GM10248 (cell line): ENCODE measurements around the gene CCDC17.

Experiments
- CTCF ChIA-PET: fragments of 300-600 bp; sonication (Branson Sonifier 250); formaldehyde crosslinking; extraction: SDS; loops from one replicate; lab custom pipeline; 2021; ENCODE audit warnings: antibody characterized with exemption; lab: Yijun Ruan, JAX
- POLR2A ChIA-PET: fragments of 350-650 bp; sonication (Branson Sonifier 250); formaldehyde crosslinking; extraction: SDS; loops from one replicate; lab custom pipeline; 2020; ENCODE audit warnings: antibody characterized with exemption; lab: Yijun Ruan, JAX
- DNase-seq: peaks from one replicate; pipeline ENCODE4 v3.0.0; 2012; ENCODE audit errors: extremely low spot score
- CTCF ChIP-seq: IDR thresholded peaks from 2 replicates; pipeline ENCODE4 v1.5.1; 2012; ENCODE audit warnings: mild to moderate bottlenecking, low read depth; ENCODE audit errors: extremely low read depth, missing control alignments, control extremely low read depth

Gene CCDC17

GRCh38 chr1:45617618-45618017, 6.2 kb downstream of the CCDC17 start:
- ChIA-PET POLR2A (no interaction called here), CTCF (no interaction called here)
- no peak for DNase-seq
- no peak for TF ChIP-seq CTCF

DNA sequence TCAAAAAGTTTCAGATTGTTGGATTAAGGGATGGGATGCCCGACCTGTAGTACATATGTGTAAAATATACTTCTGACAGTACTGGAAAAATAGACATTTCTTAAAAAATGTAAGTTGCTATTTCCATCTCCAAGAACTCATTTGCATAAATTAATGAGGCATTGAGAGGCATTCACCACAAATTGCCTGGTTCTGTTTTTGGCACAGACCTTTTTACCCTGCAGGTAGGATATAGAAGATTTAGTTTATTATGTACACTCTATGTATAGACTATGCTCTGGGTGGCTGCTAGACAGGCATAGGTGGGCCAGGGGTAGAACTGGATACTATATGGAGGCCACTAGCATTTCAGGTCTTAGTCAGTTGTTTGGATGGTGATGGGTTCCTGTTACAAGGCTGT, 8.0 kb downstream of the CCDC17 start:
- no peak for TF ChIP-seq CTCF
- CTCF ChIA-PET = no interaction called here
- POLR2A ChIA-PET = no interaction called here
- no peak for DNase-seq

- DNase-seq = no peak
- ChIA-PET CTCF (interaction anchor here (1.4 to 2.9 kb wide), 3 partner anchors 9 to 16 kb away, joined by 4 to 8 read pairs (median 5); no protein-coding TSS in a partner anchor), POLR2A (interaction anchor here (0.6 kb wide), 2 partner anchors 31 to 642 kb away, joined by 3 to 4 read pairs; no protein-coding TSS in a partner anchor)
- TF ChIP-seq CTCF = no peak
Observed at GRCh38 chr1:45612941-45613579, 10.8 kb downstream of the CCDC17 start.

- POLR2A ChIA-PET = interaction anchor here (0.6 to 0.7 kb wide), 2 partner anchors 20 to 89 kb away, joined by 3 to 9 read pairs; partner anchors contain the start of gene PRDX1
- TF ChIP-seq CTCF = no peak
- DNase-seq = no peak
- CTCF ChIA-PET = no interaction called here
Observed at GRCh38 chr1:45610589-45611226, 13.1 kb downstream of the CCDC17 start.

DNA sequence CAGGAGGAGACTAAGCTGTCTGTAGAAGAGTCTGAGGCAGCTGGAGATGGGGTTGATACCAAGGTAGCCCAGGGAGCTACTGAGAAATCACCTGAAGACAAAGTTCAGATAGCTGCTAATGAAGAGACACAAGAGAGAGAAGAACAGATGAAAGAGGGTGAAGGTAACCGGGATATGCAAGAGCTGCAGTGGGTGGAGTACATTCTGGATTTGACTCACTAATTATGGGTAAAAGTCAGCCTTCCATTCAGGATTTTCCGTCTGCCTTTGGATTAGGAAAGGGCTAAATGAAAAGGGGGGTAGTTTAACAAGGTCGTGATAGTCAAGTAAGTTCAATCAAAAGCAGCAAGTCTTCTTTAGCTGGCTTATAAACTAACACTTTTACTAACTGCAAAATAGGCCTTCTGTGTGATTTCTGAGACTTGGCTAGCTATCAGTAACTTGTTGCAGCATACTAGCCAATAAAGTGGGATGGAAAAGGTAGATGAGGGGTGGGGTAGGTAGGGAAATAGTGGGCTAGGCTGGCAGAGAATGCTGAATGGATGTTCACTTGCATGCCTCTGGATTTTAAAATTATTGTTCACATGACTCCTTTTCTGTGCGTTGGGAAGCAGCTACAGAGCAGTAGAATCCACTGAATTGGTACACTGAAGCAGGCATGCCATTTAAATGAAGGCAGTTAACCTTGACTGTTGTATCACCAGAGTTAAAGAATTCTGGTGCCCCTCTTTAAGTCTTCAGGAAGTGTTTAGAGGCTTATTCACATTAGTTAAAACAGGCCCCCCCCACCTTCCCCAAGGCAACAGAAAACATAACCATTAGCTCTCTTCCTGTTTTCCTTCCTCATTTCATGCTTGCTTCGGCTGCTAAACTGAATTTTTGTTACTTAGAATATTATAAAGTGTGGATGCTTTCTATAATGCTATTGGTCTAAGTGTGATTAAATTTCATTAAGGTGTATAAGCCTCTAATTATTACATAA, 15.4 kb downstream of the CCDC17 start:
- POLR2A ChIA-PET = interaction anchor here (0.7 kb wide), 1 partner anchor 25 kb away, joined by 3 read pairs; no protein-coding TSS in a partner anchor

More for the DNA sequence above, 15.4 kb downstream of the CCDC17 start:
- no peak for TF ChIP-seq CTCF
- CTCF ChIA-PET = interaction anchor here (1.5 kb wide), 1 partner anchor 11 kb away, joined by 7 read pairs; no protein-coding TSS in a partner anchor
- DNase-seq = no peak
